ENCODE results near the gene FAF2.
"Not testable (repeated sequence)": the region's sequence is repeated elsewhere in the genome, so short reads cannot be mapped to it uniquely, and the experiment has no call there.

Gene FAF2

DNA sequence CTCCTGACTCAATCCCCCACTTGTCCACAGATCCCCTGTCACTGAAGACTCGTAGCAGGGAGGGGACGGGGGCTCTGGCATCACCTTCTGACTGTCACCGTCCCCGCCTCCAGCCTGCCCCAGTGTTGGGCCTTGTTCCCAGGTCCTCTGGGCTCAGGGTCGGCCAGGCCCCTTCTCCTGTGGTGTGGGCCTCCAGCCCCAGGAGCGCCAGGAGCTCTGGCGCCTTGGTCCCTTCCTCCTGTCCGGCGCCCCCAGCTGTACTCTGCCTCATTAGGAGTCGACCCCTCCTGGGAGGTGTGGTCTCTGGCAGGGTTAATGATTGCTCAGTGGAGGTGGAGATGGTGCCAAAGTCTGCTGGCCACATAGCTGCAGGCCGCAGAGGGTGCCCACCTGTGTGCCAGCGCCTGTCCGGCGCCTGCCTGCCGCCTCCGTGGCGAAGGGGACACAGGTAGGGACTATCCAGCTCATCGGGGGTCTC is 100.8 kb downstream of the FAF2 start, which contains the start of gene CDHR2:
CDHR2 (plus strand) TSS at position 376 of the 478 bp plus-strand sequence. CDS start 16,011 bp downstream, outside the sequence.
- no peak for DNase-seq

- no peak for DNase-seq
Measured at GRCh38 chr5:176549871-176550270, 101.7 kb downstream of the FAF2 start.

DNA sequence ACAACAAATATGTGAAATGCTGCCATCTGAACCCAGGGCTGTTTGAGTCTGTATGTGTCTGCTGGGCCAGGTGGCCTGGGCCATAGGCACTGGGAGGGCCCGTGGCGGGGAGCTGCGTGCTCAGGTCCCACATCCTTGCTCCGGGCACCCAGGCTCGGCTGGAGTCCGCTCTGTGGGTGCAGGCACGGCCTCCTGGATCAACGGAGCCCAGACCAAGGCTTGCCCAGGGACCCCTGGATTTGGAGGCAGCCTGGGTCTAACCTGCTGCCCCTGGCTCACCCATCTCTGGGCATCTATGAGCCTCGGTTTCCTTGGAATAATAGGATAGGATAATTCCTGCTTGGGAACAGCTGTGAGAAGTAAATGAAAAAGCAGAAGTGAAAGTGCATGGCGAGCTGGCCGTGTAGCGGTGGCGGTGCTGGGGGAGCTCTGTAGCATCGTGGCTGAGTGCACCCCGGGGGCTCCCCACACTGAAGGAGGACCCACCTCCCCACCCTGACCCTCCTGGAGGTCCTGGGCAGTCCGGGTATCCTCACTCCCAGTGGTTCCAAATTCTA is 102.2 kb downstream of the FAF2 start:
- DNase-seq, result no peak

- DNase-seq, result not testable (repeated sequence)
Measured at GRCh38 chr5:176550937-176551336, 102.8 kb downstream of the FAF2 start.

- DNase-seq, result no peak
Measured at GRCh38 chr5:176552332-176552869, 104.2 kb downstream of the FAF2 start.

DNA sequence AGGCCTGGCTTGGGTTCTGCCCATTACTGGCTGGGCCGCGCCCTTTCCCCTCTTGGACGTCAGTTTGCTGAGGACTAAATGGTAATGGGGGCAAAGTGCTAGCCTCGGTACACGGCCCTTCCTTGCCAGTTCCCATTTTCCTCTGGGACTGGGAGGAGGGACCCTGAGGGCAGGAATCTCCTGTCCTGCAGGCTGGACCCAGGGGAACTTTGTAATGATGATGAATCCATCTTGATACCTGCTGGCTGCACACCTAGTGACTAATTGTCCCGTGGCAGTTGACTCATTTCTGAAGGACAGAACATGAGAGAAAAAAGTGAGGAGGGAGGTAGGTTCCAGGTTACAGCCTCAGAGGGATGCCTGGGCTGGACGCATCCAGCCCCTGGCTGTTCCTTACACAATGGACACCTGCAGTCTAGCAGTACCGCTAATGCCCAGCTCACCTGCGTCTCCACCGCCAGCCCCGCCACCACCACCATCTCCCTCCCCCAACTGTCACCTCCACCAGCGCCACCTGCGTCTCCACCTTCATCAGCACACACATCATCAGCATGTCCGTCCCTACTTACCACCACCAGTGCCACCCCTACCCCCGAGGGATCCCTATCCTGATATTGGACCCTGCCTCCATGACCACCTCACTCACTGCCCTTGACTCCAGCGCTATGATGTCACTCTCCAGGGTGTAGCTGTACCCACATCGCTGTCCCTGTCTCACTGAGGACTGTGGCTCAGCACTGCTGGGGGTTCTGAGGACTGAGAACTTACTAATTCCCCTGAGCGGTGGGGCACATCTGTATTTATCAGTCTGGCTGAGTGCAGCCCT is 105.3 kb downstream of the FAF2 start:
- no peak for DNase-seq

- no peak for DNase-seq
Measured at GRCh38 chr5:176557846-176558245, 109.7 kb downstream of the FAF2 start.
